Lower lobe of right lung (tissue), 2 donors: ENCODE results near the gene TJP3. TPM values are rescaled to one million over a fixed set of nuclear protein-coding genes. Genes with fewer than 3 reads are reported as not detected.
A peak's percentile ranks its signal among the peaks of the same experiment; 100 is the strongest.

ENCODE experiments used
- ATAC-seq, 2 donors: fragments of 200-7000 bp; cut with Tn5 transposase; one replicate each; pipeline ENCODE4 v1.9.1; 2020 to 2022; ENCODE audit warnings: mild to moderate bottlenecking in 2 of 2, moderate library complexity in 2 of 2
- DNase-seq: peaks from one replicate; pipeline ENCODE4 v3.0.0-alpha.2; 2020
- H3K27ac ChIP-seq: fragments of 200-600 bp; one replicate; pipeline ENCODE4 v1.8.0; 2022
- H3K27me3 ChIP-seq: fragments of 200-600 bp; one replicate; pipeline ENCODE4 v1.8.0; 2022; ENCODE audit warnings: low read depth
- H3K36me3 ChIP-seq: fragments of 200-600 bp; one replicate; pipeline ENCODE4 v1.8.0; 2022; ENCODE audit warnings: mild to moderate bottlenecking
- H3K4me1 ChIP-seq: fragments of 200-600 bp; one replicate; pipeline ENCODE4 v1.8.0; 2022
- H3K4me3 ChIP-seq: fragments of 200-600 bp; one replicate; pipeline ENCODE4 v1.8.0; 2022; ENCODE audit warnings: mild to moderate bottlenecking
- H3K9me3 ChIP-seq: fragments of 200-600 bp; one replicate; pipeline ENCODE4 v1.8.0; 2022
- intact Hi-C: fragments of 100-400 bp; cut with DNase I; formaldehyde crosslinking; loops from one replicate; pipeline ENCODE4 v1.11.0; 2022
- total RNA-seq: library from RNA; stranded (reverse); fragmentation: NEBNext Ultra II Directional; extraction: Animal tissue kit (Norgen Biotek cat#: 25700); gene quantifications from one replicate; pipeline ENCODE4 v1.2.1, GENCODE V29; 2021
- TF ChIP-seq, protein P1 (sequence below): fragments of 200-600 bp; IDR thresholded peaks from one replicate; pipeline ENCODE4 v1.8.0; 2022; ENCODE audit warnings: antibody characterized with exemption, mild to moderate bottlenecking
- donor health status: DM: no; HTN: yes; CAD: no; lungs with severe emphysema.

The TJP3 gene
- total RNA-seq, 1 donor from 2014 or later: 34.4 TPM

- intact Hi-C loops: no loop called here
- H3K4me3 ChIP-seq: no peak overlapping the region
- ATAC-seq: no peak
- peaks cover 29% of the 10 kb centered on the region for H3K4me1 ChIP-seq
- no peaks in the 10 kb centered on the region for H3K9me3 ChIP-seq
- TF ChIP-seq, protein P1, sequence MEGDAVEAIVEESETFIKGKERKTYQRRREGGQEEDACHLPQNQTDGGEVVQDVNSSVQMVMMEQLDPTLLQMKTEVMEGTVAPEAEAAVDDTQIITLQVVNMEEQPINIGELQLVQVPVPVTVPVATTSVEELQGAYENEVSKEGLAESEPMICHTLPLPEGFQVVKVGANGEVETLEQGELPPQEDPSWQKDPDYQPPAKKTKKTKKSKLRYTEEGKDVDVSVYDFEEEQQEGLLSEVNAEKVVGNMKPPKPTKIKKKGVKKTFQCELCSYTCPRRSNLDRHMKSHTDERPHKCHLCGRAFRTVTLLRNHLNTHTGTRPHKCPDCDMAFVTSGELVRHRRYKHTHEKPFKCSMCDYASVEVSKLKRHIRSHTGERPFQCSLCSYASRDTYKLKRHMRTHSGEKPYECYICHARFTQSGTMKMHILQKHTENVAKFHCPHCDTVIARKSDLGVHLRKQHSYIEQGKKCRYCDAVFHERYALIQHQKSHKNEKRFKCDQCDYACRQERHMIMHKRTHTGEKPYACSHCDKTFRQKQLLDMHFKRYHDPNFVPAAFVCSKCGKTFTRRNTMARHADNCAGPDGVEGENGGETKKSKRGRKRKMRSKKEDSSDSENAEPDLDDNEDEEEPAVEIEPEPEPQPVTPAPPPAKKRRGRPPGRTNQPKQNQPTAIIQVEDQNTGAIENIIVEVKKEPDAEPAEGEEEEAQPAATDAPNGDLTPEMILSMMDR: no peak
- DNase-seq: no peak
- no peaks in the 10 kb centered on the region for H3K27me3 ChIP-seq
- H3K36me3 ChIP-seq: peaks cover 34% of the 10 kb centered on the region
- H3K27ac ChIP-seq: no peak overlapping the region
Measured at GRCh38 chr19:3667037-3667638, 41.0 kb upstream of the TJP3 start.

DNA sequence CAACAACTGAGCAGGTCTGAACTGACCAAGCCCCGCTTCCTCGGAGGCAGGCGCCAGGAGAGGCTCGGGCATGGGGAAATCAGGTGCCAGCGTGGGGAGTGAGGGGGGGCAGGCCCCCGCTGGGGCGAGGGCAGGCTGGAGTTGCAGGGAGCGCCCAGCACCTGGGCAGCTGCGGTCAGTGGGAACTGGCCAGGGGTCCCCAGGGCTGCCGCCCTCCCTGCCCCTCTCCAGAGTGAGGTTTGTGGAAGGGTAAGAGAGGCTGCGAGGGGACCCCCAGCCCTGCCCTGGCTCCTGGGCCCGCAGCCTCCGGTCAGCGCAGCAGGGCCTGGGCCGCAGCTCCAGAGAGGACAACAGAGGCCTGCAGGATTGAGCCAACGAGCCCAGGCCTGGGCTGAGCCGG is 40.4 kb upstream of the TJP3 start:
- Histone ChIP-seq H3K36me3 (peaks cover 34% of the 10 kb centered on the region), H3K4me3 (no peak overlapping the region), H3K9me3 (no peaks in the 10 kb centered on the region), H3K4me1 (peaks cover 35% of the 10 kb centered on the region), H3K27ac (no peak overlapping the region), H3K27me3 (no peaks in the 10 kb centered on the region)
- DNase-seq (no peak), ATAC-seq (no peak)
- intact Hi-C loops: no loop called here
- TF ChIP-seq, protein P1: no peak

GRCh38 chr19:3668331-3669081 is 39.7 kb upstream of the TJP3 start:
- Histone ChIP-seq H3K4me1 (peaks cover 37% of the 10 kb centered on the region), H3K9me3 (no peaks in the 10 kb centered on the region), H3K27ac (peak overlapping the region; percentile 36), H3K4me3 (no peak overlapping the region), H3K36me3 (peaks cover 27% of the 10 kb centered on the region), H3K27me3 (no peaks in the 10 kb centered on the region)
- intact Hi-C loops: no loop called here
- DNase-seq (no peak), ATAC-seq (no peak)
- TF ChIP-seq, protein P1: no peak

DNA sequence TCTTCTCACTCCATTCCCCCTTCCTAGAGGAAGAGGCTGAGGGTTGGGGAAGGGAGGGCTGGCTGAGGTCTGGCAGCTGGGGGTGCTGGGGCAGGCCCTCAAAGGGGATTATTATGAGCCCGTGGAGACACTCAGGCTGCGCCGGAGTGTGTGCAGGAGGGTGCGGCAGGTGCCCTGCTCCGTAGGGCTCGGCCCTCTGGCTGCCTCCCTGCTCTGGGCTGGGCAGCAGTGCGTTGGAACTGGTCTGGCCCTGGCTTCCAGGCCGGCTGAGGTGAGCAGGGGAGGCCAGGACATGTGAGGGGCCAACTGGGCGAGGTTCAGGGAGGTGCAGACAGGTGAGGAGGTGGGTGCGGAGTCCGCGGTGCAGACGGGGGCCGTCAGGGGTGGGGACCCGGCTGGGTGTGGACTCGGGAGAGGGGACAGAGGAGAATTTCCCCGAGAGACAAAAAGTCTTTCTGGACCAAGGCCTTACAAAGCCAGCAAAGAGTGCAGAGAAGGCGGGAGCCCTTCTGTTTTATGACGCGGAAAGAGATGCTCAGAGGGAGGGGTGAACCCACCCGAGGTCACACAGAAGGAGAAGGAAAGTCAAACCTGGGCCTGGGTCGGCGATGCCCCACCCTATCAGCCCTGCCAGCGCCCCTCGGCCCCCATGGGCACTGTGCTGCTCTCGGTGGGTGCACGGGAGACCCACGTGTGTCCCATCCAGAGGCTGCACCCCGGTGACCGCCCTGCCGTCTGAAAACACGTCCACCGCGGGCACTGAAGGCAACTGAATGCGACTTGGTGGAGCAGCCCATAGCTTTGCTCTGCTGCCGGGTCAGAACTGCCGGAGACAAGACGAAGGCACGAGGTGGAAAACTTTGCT is 38.9 kb upstream of the TJP3 start:
- TF ChIP-seq, protein P1: no peak
- no peaks in the 10 kb centered on the region for H3K9me3 ChIP-seq
- intact Hi-C loops: no loop called here
- no peaks in the 10 kb centered on the region for H3K27me3 ChIP-seq
- H3K4me1 ChIP-seq: peaks cover 37% of the 10 kb centered on the region
- H3K36me3 ChIP-seq: peaks cover 19% of the 10 kb centered on the region
- no peak for ATAC-seq
- no peak for DNase-seq
- H3K27ac ChIP-seq: peak overlapping the region; percentile 83
- no peak overlapping the region for H3K4me3 ChIP-seq

GRCh38 chr19:3669947-3670795 is 38.0 kb upstream of the TJP3 start:
- intact Hi-C loops: no loop called here
- Histone ChIP-seq H3K9me3 (no peaks in the 10 kb centered on the region), H3K27me3 (no peaks in the 10 kb centered on the region), H3K4me3 (peak overlapping the region; percentile 36), H3K36me3 (peaks cover 10% of the 10 kb centered on the region), H3K27ac (peak overlapping the region; percentile 83), H3K4me1 (peaks cover 37% of the 10 kb centered on the region)
- TF ChIP-seq, protein P1: no peak
- DNase-seq (no peak), ATAC-seq (peak; percentile 18 to 31)
